MM.1S (cell line): ENCODE data around the gene NGEF.

ENCODE experiments used
- DNase-seq: peaks from one replicate; pipeline ENCODE4 v3.0.0-alpha.2; 2015
- H2AFZ ChIP-seq: fragments of 300-600 bp; sonication (generic); 2 replicates; pipeline ENCODE4 v1.6.0; 2016; ENCODE audit warnings: antibody characterized with exemption, low read length
- H3F3A ChIP-seq: fragments of 300-600 bp; sonication (generic); 2 replicates; pipeline ENCODE4 v1.6.1; 2016; ENCODE audit warnings: mild to moderate bottlenecking, antibody characterized with exemption, low read length, moderate library complexity, mixed read lengths; ENCODE audit not compliant: insufficient read depth
- H3K27ac ChIP-seq: fragments of 300-600 bp; sonication (generic); 2 replicates; pipeline ENCODE4 v1.5.1; 2016; ENCODE audit warnings: mild to moderate bottlenecking, low read length
- H3K27me3 ChIP-seq: fragments of 300-600 bp; sonication (generic); replicated peaks from 2 replicates; pipeline ENCODE4 v1.6.0; 2016; ENCODE audit warnings: low read length; ENCODE audit not compliant: insufficient read depth
- H3K36me3 ChIP-seq: fragments of 300-600 bp; sonication (generic); replicated peaks from 2 replicates; pipeline ENCODE4 v1.6.1; 2016; ENCODE audit warnings: mild to moderate bottlenecking, low read length, mixed read lengths; ENCODE audit not compliant: insufficient read depth
- H3K4me1 ChIP-seq: fragments of 300-600 bp; sonication (generic); 2 replicates; pipeline ENCODE4 v1.6.1; 2016; ENCODE audit warnings: low read length, mixed read lengths
- H3K4me2 ChIP-seq: fragments of 300-600 bp; sonication (generic); 2 replicates; pipeline ENCODE4 v1.6.0; 2016; ENCODE audit warnings: low read depth, low read length
- H3K4me3 ChIP-seq: fragments of 300-600 bp; sonication (generic); 2 replicates; pipeline ENCODE4 v1.5.1; 2016; ENCODE audit warnings: low read length, mixed read lengths
- H3K79me2 ChIP-seq: fragments of 300-600 bp; sonication (generic); 2 replicates; pipeline ENCODE4 v1.6.1; 2016; ENCODE audit warnings: mixed run types, low read length, mixed read lengths
- H3K9ac ChIP-seq: fragments of 300-600 bp; sonication (generic); 2 replicates; pipeline ENCODE4 v1.6.1; 2016; ENCODE audit warnings: low read length, mixed read lengths
- H3K9me2 ChIP-seq: fragments of 300-600 bp; sonication (generic); replicated peaks from 2 replicates; pipeline ENCODE4 v1.6.1; 2016; ENCODE audit warnings: mild to moderate bottlenecking, low read length, mixed read lengths; ENCODE audit not compliant: insufficient read depth
- H3K9me3 ChIP-seq: fragments of 300-600 bp; sonication (generic); replicated peaks from 2 replicates; pipeline ENCODE4 v1.6.1; 2016; ENCODE audit warnings: mild to moderate bottlenecking, low read length, mixed read lengths; ENCODE audit not compliant: insufficient read depth
- H4K20me1 ChIP-seq: fragments of 300-600 bp; sonication (generic); 2 replicates; pipeline ENCODE4 v1.6.1; 2016; ENCODE audit warnings: mild to moderate bottlenecking, low read length, moderate library complexity, mixed read lengths; ENCODE audit not compliant: insufficient read depth
- EZH2 ChIP-seq: fragments of 300-600 bp; sonication (generic); optimal IDR thresholded peaks from 2 replicates; pipeline ENCODE3; 2017; ENCODE audit warnings: low read depth, mild to moderate bottlenecking, antibody characterized with exemption, low read length, mixed read lengths
- EZH2phosphoT487 ChIP-seq: fragments of 300-600 bp; sonication (generic); IDR thresholded peaks from 2 replicates; pipeline ENCODE4 v1.6.1; 2018; ENCODE audit warnings: antibody characterized with exemption, low read length
- TF ChIP-seq, protein P1 (sequence below): fragments of 300-600 bp; sonication (generic); IDR thresholded peaks from 2 replicates; pipeline ENCODE4 v1.5.1; 2016; ENCODE audit warnings: antibody characterized with exemption, low read length, mixed read lengths

NGEF gene

DNA sequence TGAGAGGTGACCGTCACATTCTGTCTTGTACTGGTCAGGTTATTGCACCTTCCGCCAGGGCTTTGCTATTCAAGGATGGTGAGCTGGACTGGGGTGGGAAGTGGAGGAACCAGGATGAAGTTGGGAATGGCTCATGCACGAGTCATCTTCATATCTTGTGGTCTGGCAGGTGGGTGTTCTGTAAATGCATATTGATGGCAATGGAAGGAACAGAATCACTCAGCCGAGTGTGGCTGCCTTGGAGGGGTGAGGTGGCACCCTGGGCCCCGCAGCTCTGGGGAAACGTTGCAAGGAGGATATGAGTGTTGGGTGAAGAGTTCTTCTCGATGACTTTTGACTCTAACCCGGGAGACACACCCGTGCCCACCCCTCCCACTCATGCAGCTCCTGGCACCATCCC is 20.6 kb upstream of the NGEF start:
- Histone ChIP-seq H2AFZ (no peak overlapping the region), H3K9me2 (no peaks in the 10 kb centered on the region), H3K9ac (no peak overlapping the region), H4K20me1 (no peaks in the 10 kb centered on the region), H3K9me3 (no peaks in the 10 kb centered on the region), H3K4me1 (no peaks in the 10 kb centered on the region), H3F3A (no peaks in the 10 kb centered on the region), H3K79me2 (no peaks in the 10 kb centered on the region), H3K36me3 (no peaks in the 10 kb centered on the region), H3K27ac (no peak overlapping the region), H3K27me3 (no peaks in the 10 kb centered on the region), H3K4me3 (no peak overlapping the region), H3K4me2 (no peak overlapping the region)
- TF ChIP-seq, protein P1, sequence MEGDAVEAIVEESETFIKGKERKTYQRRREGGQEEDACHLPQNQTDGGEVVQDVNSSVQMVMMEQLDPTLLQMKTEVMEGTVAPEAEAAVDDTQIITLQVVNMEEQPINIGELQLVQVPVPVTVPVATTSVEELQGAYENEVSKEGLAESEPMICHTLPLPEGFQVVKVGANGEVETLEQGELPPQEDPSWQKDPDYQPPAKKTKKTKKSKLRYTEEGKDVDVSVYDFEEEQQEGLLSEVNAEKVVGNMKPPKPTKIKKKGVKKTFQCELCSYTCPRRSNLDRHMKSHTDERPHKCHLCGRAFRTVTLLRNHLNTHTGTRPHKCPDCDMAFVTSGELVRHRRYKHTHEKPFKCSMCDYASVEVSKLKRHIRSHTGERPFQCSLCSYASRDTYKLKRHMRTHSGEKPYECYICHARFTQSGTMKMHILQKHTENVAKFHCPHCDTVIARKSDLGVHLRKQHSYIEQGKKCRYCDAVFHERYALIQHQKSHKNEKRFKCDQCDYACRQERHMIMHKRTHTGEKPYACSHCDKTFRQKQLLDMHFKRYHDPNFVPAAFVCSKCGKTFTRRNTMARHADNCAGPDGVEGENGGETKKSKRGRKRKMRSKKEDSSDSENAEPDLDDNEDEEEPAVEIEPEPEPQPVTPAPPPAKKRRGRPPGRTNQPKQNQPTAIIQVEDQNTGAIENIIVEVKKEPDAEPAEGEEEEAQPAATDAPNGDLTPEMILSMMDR, result no peak
- TF ChIP-seq EZH2phosphoT487 (no peak), EZH2 (no peak)
- DNase-seq, result no peak

DNA sequence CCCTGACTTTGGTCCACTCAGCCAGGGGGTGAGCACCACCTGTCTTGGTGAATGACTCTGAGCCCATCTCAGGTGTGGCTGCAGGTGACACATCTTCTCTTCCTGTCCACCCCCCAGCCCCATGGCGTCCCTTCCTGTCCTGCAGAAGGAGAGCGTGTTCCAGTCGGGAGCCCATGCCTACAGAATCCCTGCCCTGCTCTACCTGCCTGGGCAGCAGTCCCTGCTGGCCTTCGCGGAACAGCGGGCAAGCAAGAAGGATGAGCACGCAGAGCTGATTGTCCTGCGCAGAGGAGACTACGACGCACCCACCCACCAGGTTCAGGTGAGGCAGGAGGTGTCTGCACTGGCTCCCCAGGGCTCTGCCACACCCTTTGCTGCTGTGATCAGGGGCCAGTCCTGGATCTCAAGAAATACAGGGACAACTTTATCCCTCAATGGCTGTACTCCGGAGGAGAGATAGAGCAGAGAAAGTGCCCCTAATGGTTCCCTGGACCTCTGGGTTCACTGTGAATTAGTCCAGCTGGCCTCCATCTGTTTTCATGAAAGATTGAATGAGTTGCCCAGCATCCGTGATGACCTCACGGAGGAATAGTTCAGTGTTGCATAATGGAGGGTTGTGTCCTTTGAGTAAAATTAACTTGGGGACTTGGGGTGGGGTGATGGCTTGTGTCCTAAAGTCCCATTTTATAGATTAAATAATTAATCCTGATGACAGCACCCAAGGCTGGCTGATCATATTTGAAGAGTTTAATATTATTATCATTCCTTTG is 19.7 kb upstream of the NGEF start, which contains the start of gene NEU2:
Gene NEU2, plus strand, starts transcription at position 122 of the 770 bp plus-strand sequence. Its CDS starts 0 bp downstream, at position 122.
- TF ChIP-seq EZH2 (no peak), EZH2phosphoT487 (no peak)
- TF ChIP-seq, protein P1, result no peak
- Histone ChIP-seq H3K27ac (no peak within 1 kb of the TSS), H3K27me3 (no peaks in the 10 kb centered on the region), H3K9ac (no peak within 1 kb of the TSS), H3K4me1 (no peaks in the 10 kb centered on the region), H3K9me2 (no peaks in the 10 kb centered on the region), H3K4me2 (no peak within 1 kb of the TSS), H2AFZ (no peak within 1 kb of the TSS), H3K9me3 (no peaks in the 10 kb centered on the region), H3K36me3 (no peaks in the 10 kb centered on the region), H4K20me1 (no peaks in the 10 kb centered on the region), H3K4me3 (no peak within 1 kb of the TSS), H3K79me2 (no peaks in the 10 kb centered on the region), H3F3A (no peaks in the 10 kb centered on the region)
- DNase-seq, result no peak

DNA sequence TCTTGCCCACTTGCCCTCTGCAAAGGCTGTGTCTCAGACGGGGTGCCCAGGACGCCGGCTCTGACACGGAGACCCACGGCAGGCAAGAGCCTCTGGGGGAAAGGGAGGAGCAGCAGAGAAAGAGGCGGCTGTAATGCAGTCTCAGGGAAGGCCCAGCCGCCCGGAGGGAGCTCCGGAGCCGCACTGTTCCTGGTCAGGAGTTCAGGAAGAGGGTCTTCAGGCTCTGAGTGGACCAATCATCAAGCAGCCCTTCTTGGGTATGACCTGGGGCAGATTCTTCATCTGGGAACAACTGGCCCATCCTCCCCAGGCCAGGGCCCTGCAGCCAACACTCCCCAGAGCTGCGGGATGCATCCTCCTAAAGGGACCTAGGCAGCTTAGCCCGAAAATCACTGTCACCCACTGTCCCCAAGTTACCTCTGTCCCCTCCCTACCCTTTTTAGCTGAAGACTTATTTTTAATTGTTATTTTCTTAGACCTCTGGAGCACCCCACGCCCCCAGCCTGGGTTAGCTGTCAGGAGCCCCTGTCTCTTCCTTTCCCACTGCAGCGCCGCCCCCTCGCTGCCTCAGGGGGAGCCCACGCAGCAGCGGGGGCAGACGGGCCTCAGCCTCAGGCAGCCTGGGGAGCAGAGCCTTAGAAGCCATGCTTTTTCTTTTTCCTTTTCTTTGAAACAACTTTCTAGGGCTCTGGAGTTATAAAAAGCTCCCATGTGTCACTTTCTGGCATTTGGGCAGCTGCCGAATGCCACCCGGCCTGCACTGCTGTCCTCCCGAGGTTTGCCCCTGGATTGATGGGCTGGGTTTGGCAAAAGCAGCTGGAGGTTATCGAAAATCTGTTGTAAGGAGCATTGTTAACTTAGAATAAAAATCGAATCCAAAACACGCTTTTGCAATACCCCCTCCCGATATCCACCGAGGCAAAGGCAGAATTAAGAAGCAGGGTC is 18.8 kb upstream of the NGEF start:
- Histone ChIP-seq H3F3A (no peaks in the 10 kb centered on the region), H3K27ac (no peak overlapping the region), H3K79me2 (no peaks in the 10 kb centered on the region)

More for the DNA sequence above, 18.8 kb upstream of the NGEF start:
- H4K20me1 ChIP-seq, result no peaks in the 10 kb centered on the region
- no peaks in the 10 kb centered on the region for H3K4me1 ChIP-seq
- no peaks in the 10 kb centered on the region for H3K9me2 ChIP-seq
- no peak overlapping the region for H2AFZ ChIP-seq
- no peak for DNase-seq
- H3K4me3 ChIP-seq, result no peak overlapping the region
- TF ChIP-seq EZH2 (no peak), EZH2phosphoT487 (no peak)
- TF ChIP-seq, protein P1, result no peak
- no peaks in the 10 kb centered on the region for H3K36me3 ChIP-seq
- no peaks in the 10 kb centered on the region for H3K27me3 ChIP-seq
- no peak overlapping the region for H3K4me2 ChIP-seq
- no peaks in the 10 kb centered on the region for H3K9me3 ChIP-seq
- no peak overlapping the region for H3K9ac ChIP-seq
